ENCODE data around the gene GABRP. TPM values are rescaled to one million over a fixed set of nuclear protein-coding genes. Genes with fewer than 3 reads are reported as not detected.

GABRP gene, protein sequence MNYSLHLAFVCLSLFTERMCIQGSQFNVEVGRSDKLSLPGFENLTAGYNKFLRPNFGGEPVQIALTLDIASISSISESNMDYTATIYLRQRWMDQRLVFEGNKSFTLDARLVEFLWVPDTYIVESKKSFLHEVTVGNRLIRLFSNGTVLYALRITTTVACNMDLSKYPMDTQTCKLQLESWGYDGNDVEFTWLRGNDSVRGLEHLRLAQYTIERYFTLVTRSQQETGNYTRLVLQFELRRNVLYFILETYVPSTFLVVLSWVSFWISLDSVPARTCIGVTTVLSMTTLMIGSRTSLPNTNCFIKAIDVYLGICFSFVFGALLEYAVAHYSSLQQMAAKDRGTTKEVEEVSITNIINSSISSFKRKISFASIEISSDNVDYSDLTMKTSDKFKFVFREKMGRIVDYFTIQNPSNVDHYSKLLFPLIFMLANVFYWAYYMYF
- polyA plus RNA-seq (ENCODE audit: insufficient read length in 4 of 4), result 1 to 10 TPM; 1.0 to 2.5 (median 1.9) TPM

DNA sequence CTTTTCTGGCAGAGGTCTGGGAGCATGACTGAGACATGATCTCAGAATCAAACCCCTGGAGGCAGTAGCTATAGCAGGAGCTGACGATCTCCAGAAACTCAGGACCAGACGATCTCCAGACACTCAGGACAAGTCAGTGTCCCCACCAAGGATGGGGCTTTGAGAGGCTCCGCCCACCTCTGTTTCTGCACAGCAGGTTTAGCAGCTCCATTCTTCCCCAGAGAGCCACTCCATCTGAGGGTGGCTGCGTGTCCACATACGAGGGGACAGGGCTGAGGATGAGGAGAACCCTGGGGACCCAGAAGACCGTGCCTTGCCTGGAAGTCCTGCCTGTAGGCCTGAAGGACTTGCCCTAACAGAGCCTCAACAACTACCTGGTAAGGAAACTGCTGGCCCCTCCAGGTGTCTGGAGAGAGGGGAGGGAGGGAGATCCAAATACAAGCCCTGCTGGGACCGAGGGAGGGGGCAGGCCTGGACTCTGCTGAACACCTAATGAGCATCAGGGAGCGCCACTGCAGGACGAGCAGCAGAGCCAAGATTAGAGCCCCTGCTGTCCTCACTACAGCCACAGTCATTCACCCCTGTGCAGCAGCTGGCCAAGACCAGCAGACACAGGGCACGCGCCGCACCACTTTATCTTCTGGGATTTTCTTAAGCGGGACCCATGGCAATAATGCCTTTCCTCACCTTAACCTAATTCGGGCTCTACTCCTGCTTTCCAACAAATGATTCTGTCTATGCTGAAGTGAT, at the start of gene GABRP:
GABRP (plus strand) TSS at position 228 of the 750 bp plus-strand sequence. CDS start 4,891 bp downstream, outside the sequence.
- DNase-seq (ENCODE audit: low read depth in 4 of 4, low spot score in 3 of 4), result no peak

DNA sequence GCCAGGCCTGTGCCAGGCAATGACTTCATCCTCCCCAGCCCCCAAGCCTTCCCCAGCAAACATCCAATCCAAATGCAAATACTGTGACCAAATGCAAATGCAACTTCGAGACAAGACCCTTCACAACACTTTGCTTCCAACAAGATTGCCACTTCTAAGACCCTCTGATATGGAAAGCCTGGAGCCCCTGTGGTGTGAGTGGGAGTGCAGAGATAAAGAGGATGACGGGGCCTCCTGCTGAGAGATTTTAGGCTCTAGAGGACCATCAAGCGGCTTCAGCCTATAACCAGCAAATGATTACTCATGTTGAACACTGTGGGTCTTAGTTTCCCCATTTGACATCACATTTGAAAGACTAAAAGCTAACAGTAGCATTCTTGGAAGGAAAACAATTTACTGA, 46.6 kb upstream of the GABRP start:
- no peak for DNase-seq (ENCODE audit: low read depth in 4 of 4, low spot score in 3 of 4)

DNA sequence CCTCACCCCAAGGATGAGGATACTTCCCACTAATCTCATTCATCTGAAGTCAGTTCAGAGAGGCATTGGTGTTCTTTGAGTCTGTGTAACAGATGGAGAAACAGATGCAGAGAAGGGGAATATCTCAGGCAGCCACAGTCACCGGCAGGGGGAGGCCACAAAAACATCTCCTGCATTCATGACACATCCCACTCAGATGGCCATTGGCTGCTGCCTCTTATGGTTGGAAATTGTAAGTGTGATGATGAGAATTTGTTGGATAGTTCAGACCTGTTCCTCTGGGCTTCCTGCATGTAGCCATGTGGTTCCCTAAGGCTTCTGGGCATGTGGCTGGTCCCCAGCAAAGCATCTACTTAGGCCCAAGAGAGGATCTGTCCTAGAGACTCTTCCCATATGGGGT, 45.9 kb upstream of the GABRP start:
- DNase-seq (ENCODE audit: low read depth in 4 of 4, low spot score in 3 of 4), result no peak

DNA sequence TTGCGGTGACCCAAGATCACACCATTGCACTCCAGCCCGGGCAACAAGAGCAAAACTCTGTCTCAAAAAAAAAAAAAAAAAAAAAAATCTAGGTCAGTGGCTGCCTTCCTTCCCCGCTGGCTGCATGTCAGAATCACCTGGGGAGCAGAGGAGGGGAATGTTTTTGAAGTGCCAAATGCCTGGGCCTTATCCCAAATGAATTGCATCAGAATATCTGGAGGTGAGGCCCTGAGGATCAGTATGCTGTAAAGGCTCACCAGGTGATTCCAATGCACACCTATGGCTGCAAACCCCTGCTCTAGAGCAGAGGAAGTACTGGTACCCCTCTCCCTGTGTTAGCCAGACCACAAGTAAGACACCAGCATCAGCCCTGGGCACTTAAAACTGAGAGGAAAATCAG, 44.7 kb upstream of the GABRP start:
- DNase-seq (ENCODE audit: low read depth in 4 of 4, low spot score in 3 of 4), result no peak

- DNase-seq (ENCODE audit: low read depth in 4 of 4, low spot score in 3 of 4), result no peak
Observed at GRCh38 chr5:170739446-170739845, 44.1 kb upstream of the GABRP start.

DNA sequence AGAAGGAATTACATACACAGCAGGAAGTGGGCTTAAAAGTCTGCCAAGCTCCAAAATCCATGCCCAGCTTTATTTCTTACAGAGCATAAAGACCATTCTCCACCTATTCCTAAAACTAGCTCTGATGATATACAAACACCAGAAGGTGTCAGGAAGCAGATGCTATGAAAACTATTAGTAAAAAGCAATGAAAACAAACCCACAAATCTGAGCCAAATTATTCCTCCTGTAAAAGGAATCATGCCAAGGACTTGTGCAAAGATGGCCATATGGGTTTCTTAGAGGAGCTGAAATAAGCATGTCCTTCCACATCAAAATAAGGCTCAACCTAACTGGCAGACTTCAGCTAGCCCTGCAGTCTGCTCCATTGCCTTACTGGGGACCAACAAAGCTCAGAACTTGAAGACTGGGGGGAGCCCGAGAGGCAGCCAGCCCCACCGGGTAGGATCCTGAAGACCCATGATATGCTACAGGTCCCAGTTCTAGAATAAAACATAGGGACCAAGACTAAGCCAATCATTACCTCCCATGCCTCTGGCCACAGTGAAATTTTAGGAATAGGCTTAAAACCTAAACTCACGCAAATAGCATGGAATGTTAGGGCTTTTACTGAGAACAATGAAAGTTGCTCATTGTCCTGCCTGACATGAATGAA, 42.8 kb upstream of the GABRP start:
- no peak for DNase-seq (ENCODE audit: low read depth in 4 of 4, low spot score in 3 of 4)

- DNase-seq (ENCODE audit: low read depth in 4 of 4, low spot score in 3 of 4), result no peak
Observed at GRCh38 chr5:170741801-170742200, 41.7 kb upstream of the GABRP start.

GRCh38 chr5:170743876-170744212, 39.7 kb upstream of the GABRP start:
- no peak for DNase-seq (ENCODE audit: low read depth in 4 of 4, low spot score in 3 of 4)

DNA sequence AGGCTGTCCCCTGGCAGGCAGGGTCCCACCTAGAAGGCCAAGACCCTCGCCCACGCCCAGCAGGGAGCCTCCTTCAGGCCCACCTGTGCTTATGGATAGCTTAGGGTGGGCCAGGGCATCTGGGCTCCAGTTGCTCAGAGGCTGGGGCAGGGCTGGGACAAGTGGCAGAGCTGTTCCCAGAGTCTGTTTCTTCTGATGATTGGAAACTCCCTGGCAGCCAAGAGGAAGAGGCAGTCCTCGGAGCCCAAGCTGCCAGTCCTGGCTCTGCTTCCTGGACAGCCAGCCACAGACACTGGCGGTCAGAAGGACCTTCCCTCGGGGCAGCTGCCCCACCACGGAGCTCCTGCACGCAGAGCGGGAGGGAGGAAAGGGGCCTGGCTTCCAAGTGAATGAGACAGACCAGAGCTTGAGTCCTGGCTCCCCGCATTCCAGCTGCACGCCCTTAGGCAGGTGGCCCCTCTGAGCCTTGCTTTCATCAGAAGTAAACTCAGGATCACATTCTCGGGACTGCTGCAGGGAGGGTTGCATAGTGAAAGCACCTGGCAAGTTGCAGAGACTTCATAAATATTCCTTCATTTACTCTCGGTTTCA, 37.9 kb upstream of the GABRP start:
- no peak for DNase-seq (ENCODE audit: low read depth in 4 of 4, low spot score in 3 of 4)

DNA sequence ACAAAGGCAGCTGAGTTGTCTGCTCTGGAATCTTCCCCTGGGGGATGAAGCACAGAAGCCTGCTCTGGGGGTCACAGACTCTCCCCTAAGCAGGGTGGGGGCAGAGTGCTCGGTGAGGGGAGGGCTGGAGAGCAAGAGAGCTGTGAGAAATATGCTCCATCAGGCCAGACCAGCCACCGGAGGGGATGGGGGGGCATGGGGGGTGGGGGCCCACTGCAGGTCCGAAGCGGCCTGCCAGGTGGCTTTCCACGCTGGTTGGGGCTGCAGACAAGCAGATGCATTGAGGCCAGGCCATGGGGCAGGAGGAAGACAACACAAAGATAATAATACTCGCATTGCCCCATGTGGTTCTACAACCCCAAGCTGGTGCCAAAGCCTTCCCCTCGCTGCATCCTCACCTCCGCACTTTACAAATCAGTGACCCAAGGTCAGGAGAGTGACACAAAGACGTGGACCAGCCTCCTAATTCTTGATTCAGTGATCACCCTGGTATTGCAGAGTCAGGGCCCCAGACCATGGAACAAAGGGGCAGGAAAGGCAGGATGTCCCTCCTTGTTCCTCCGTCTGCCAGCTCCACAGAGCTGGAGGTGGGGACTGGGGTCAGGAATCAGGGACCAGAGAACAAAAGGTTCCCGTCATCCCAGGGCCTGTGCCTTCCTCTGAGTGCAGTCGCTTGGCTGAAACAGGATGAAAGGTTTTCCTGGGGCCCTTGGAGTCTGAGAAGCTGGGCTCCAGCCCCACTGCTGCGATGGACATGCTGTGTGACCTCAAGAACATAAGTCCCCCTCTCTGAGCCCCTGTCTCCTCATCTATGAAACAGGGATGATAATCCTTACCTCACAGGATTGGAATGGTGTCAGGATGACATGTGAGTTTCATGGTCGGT, 37.2 kb upstream of the GABRP start:
- DNase-seq (ENCODE audit: low read depth in 4 of 4, low spot score in 3 of 4), result no peak

- no peak for DNase-seq (ENCODE audit: low read depth in 4 of 4, low spot score in 3 of 4)
Observed at GRCh38 chr5:170746961-170747340, 36.6 kb upstream of the GABRP start.

DNA sequence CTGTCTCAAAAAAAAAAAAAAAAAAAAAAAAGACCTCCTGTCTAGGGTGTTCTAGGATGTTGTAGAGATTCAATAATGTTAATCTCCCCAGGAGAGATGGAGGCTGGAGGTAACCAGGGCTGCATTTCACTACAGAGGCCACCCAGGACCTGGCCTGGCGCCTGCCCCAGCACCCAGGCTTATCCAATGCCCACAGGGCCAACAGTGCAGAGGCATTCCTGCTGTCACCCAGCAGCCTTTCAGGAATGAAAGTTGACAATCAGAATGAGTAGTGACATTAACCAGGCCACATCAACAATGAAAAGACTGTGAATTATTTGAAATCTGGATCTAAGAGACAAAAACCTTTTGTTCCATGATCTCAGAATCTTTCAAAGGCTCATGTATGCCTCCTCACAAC, 36.2 kb upstream of the GABRP start:
- no peak for DNase-seq (ENCODE audit: low read depth in 4 of 4, low spot score in 3 of 4)

DNA sequence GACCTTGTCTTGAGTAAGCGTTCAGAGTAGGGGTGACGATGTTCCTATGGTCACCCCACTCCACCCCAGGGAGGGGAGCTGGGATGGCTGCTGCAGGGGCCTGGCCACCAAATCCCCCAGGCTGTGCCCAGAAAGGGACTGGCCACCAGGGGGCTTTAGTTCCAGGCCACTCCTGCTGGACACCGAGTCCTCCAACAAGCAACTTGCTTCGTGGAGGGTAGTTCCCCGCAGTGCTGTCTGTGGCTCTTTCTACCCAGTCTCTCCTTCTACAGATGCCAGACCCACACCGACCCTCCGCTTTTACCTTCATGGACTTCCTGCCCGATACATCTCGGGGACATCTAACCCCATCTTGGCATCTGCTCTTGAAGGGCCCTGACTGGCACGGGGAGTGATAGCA, 35.7 kb upstream of the GABRP start:
- no peak for DNase-seq (ENCODE audit: low read depth in 4 of 4, low spot score in 3 of 4)

DNA sequence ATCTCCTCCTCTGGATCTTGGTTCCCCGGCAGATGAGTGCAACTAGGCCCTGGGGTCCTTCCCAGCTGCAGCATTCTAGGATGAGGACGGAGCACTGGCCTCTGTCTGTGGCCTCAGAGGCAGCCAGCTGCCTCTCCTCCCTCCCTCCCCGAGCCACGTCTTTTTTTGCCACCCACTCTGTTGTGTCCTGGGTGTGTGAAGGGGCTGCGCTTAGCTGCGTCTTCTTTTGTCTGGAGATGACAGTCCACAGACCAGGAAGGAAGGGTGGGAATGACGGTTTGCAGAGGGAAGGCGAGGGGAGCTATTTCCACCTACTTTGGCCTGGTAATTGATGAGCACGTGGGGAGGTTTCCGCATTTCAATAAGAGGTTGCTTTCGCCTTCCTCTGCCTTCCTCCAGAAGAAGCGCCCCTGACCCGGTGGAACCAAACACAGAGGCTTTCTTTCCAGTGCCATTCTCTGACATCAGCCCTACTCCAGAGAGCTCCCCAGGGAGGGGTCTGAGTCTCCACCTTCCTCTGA, 34.5 kb upstream of the GABRP start:
- no peak for DNase-seq (ENCODE audit: low read depth in 4 of 4, low spot score in 3 of 4)

- no peak for DNase-seq (ENCODE audit: low read depth in 4 of 4, low spot score in 3 of 4)
Observed at GRCh38 chr5:170749911-170750431, 33.6 kb upstream of the GABRP start.

GRCh38 chr5:170750791-170751190, 32.7 kb upstream of the GABRP start:
- no peak for DNase-seq (ENCODE audit: low read depth in 4 of 4, low spot score in 3 of 4)

DNA sequence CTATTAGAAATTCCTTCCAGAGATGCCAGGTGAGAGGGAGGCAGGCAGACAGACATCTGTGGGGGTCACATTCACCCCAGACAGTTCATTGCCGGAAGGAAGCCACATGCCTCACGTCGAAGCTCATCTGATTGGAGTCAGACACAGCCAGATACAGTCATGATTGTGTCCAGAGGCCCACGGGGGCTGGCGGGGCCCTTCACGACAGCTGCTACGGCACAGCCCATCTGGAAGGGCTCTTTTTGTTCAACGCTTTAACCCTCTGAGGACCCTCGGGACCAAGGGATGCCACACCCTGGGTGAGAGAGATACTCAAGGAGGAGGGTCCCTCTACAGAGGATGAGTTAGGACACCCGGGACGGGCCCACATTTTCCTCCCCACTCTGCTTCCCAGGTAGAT, 31.9 kb upstream of the GABRP start:
- DNase-seq (ENCODE audit: low read depth in 4 of 4, low spot score in 3 of 4), result no peak

- DNase-seq (ENCODE audit: low read depth in 4 of 4, low spot score in 3 of 4), result no peak
Observed at GRCh38 chr5:170752257-170753215, 31.0 kb upstream of the GABRP start.

DNA sequence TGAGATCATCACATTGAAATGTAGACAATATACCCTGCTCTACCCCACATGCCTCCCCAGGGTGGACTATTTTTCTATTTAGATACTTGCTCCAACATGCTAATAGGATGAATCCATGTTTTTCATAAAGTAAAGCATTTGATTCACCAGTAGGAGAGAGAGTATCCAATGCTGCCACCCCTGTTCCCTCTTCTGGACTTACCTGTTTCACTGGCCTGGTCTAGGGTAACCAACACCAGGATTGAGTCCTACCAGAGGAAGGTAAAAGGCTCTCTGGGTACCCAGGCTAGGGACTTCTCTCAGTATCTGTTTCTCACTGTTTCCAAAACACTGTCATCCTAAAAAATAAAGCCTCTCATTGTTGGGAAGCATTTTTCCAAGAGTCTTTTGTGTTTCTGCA, 30.2 kb upstream of the GABRP start:
- no peak for DNase-seq (ENCODE audit: low read depth in 4 of 4, low spot score in 3 of 4)
